GM23248 (cell line): Measurements from ENCODE around the gene NAA40.

Source experiments
- EZH2 ChIP-seq: fragments of 200-600 bp; sonication (generic); IDR thresholded peaks from 2 replicates; pipeline ENCODE4 v1.6.1; 2018; ENCODE audit warnings: antibody characterized with exemption, mild to moderate bottlenecking; ENCODE audit not compliant: insufficient read depth, poor library complexity, severe bottlenecking
- EZH2phosphoT487 ChIP-seq: fragments of 200-600 bp; sonication (generic); IDR thresholded peaks from 2 replicates; pipeline ENCODE4 v1.6.1; 2018; ENCODE audit warnings: antibody characterized with exemption, moderate library complexity, mild to moderate bottlenecking, low read depth; ENCODE audit not compliant: insufficient read depth

- TF ChIP-seq EZH2phosphoT487 = no peak
- no peak for TF ChIP-seq EZH2
Measured at GRCh38 chr11:63890368-63890767, 48.4 kb upstream of the NAA40 start.
